Midbrain (tissue), 1 donor: ENCODE measurements around the gene SHF.

Experiments
- DNase-seq: peaks from one replicate; lab custom pipeline; 2025; lab: John Stamatoyannopoulos, UW

SHF gene

DNA sequence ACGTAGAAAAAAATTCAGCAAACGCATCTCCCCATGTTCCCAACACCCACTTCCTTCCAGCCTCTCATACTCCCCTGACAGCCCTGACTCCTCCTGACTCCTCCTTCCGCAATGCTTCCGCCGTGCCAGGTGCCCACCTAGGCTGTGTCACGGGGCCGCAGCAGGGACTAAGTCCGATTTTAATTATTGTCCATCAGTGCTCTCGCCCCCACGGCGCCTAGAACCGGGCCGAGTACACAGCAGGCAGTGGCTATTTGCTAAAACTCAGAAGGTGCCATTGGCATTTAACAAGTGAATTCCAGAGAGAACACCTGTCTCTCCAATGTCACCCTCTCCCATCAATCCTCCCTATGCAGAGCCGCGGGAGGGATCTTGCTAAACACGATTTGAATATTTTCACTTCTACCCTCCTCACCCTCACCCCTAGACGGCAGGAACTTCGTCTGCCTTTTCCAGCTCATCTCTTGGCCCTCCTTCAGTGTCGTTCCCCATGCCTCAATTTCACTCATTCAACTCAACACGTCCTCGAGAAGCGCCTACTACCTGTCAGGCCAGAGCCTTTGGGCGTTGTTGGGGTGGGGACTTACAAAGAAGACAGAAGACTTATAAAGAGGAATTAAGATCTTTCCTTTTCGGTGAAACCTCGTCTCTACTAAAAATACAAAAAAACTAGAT, 11.5 kb upstream of the SHF start:
- DNase-seq = peak; percentile 66

DNA sequence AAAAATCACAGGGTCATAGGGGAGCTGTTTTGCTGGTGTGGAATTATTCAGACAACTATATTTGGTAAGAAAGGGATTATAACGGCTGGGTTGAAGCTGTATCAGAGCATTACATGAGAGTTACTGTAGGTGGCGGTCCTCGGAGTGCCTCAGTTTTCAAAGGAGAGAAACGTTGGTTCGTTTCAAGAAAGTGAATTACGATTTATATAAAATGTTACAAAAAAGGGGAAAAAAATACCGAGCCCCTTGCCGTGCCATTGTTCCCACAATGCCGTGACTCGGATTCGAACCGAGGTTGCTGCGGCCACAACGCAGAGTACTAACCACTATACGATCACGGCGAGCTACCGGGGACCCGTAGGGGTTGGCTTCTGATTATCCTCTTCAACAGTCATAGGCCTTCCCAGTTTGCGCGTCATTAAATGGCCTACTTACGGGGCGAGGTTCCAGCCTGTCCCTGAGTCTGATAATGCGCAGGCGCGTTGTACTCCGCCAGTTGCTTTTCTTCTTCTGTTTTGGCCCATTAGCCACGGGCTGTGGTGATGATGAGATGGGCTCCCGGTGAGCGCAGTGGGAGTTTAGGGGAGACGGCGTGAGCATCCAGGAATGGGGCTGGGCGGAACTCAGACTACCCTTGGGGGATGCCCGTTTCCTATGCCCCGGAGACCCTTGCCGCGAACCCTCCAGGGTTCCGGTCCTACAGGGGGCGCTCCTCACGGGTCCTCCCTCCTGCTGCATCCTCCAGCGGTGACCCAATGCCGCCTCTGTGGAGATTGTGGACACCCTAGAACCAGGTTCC, 10.8 kb upstream of the SHF start:
- DNase-seq = peak; percentile 99

DNA sequence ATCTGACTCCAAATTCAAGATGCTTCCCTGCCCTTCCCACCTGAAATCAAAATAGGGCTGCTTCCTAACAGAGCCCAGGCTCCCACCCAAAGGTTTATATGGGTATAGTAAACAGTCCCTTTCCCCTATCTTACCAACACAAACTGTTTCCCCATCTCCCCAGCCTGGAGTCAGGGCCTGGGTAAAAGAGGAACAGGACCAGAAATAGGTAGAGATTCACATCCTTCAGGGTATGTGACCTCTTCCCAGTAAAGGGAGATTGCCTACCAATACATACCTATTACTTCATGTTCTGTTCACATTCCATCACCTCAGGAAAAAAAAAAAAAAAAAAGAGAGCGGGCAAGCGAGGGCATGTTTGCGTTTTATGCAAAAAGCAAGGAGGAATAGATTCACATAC, 9.7 kb upstream of the SHF start:
- DNase-seq = no peak

DNA sequence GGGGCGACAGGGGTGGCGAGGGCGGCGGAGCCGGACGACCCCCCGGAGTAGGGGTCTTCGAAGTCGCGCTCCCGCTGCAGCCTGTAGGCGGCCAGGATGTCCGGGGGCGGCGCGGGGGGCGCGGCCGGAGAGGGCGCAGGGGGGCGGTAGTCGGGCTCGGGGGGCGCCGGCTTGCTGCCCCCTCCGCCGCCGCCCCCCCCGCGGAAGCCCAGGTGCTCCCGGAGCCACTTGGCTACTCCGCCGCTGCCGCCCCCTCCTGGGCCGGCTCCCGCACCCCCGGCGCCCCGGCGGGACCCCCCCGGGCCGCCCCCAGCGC, 230 bp downstream of the SHF start:
- no peak for DNase-seq

DNA sequence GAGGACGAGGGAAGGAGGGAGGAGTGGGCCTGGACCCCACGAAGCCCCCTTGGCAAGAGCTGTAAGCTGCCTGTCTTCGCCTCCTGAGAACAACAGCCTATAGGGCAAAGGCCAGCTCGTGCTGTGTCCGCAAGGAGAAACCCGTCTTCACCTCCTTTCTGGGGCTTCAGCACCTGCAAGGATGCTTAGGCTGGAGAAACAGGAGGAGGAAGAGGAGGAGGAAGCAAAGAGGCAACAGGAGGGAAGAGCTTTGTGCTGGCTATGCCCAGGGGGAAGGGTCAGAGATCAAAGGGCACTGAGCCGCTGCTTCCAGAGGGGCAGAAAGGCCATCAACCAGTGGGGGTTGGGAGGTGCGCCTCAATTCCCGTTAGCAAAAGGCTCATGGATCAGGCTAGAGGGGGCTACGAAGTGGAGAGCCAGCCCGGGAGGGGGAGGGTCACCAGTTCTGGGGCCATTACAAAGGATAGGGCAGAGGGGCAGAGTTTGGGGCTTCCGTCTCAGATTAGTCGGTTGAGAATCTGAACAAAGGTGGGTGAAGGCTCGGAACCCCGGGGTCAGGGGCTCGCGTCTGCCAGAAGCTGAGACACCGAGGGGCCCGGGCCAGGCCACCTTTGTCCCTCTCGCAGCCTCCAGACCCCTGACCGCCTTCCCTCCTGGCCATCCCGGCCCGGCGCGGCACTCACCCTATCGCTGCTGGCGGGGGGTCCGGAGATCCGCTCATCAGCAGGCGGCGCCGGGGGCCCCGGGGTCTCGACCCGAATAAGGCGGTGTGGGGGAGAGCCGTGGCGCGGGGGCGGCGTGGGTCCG, 792 bp downstream of the SHF start:
- DNase-seq = no peak

DNA sequence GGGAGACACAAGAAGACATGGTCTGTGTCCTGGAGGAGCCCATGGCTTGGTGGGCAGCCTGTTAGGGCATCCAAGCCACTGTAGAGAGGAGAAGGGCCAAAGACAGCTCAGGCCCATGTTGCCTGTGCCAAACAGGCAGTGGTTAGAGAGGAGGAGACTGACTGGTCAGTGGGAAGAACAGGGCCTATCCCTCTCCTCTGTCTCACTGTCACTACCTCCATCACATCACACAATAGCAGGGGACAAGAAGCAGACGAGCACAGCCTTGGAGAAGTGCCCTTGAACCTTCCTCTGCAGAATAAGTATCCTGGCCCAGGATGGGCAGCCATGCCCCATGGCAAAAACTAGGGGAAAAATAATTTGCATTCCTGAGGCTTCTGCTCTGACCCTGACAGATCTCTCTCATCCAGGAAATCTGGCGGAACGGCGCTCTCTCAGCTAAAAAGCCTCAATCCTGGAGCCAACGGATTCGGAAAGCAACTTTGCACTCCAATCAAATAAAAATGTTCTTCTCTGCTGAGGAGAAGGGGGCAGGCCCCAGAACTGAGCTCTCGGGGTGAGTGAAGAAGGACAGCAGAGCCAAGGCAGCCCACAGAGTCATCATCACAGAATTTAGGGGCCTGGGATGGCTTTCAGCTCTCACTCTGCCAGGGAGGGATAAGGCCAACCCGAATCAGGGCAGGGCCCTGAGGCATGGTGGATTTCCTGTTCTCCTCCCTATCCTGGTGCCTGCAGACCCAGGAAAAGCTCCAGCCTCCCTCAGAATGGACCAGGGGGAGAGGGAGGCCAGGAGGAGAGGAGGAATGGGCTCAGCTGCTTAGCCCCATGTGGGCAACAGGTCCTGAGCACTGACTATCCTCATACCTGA, 1.6 kb downstream of the SHF start:
- DNase-seq = no peak

DNA sequence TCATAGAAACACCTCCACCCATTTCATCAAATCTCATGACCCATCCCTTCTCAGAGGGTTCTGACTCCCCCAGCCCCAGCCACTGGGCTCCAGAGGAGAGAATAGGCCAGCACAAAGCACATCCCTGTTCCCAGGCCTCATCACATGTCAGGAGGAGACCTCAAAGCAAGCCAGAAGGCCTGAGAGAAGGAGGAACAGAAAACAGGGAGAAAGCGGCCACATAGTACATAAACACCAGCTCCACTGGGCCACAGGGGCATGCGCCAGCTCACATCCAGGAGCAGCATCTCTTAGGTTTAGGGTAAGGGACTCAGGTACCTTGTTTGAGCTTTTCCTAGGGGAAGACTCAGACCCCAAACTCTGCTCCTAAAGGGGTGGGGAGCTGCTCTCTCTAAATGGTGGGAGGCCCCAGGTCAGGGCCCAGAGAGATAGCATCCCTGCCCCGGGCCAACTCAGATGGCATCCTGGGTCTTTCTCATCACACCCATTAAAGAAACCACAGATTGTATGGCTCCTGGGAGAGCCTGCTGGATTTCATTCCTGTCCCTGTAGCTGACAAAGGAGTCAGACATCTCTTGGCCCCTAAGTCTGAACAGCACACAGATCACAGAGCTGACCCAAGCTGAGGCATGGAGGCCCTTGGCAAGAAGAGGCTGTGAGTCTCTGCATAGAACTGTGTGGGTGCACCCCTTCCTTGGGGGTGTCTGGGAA, 2.5 kb downstream of the SHF start:
- no peak for DNase-seq

DNA sequence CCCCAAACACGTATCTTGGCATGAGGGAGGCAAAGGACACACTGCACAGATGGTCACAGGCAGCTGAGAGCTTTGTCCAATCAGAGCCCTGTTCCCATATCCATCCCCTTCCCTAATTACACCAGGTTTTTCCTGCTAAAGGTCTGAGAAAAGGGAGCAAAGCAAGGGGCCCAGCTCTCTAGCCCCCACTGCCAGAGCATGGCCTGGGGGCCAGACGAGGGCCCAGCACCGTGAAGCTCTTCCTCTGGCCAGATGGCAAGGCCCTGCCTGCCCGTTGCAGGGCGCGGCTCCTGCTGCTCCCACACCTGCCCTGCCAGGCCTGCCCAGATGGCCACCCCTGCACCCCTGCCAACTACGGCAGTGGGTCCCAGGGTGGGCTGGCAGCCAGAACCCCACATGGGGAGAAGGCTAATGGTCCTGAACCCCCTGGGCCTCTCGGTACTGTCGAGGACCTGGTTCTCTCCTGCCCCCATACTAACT, 3.2 kb downstream of the SHF start:
- DNase-seq = no peak

DNA sequence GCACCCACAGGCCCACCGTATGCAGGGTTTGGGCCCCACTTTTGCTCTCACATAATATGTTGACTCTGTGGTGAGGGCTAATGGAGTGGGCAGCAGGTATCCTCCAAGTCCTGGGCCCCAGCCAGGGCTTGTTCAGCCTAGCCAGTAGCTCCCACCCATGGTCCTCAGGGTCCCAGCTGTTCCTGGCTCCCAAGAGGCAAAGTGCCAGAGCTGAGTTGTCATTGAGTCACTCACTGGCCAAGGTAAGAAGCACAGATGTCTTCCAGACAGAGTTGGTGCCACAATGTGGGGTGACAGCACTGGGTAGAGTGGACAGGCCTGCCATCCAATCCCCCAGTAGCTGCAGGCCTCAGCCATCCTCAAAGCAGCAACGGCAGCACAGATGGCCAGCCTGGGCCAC, 4.3 kb downstream of the SHF start:
- no peak for DNase-seq

DNA sequence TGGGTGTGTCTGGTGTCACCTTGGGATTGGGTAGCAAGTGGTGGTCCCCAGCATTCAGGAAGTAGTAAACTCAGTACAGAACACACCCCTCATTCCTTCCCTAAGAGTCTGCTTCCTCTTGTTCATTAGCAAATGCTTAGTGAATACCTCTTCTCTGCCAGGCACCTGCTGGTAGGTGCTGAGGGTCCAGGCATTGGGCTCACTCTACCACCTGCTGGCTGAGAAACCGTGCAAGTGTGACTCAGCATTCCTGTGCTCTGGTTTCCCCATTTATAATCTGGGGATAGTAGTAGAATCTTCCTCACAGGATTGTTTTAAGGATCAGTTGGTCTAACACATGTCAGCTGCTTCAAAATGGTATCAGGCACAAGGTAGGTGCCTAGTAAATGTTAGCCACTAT, 4.8 kb downstream of the SHF start:
- DNase-seq = no peak

DNA sequence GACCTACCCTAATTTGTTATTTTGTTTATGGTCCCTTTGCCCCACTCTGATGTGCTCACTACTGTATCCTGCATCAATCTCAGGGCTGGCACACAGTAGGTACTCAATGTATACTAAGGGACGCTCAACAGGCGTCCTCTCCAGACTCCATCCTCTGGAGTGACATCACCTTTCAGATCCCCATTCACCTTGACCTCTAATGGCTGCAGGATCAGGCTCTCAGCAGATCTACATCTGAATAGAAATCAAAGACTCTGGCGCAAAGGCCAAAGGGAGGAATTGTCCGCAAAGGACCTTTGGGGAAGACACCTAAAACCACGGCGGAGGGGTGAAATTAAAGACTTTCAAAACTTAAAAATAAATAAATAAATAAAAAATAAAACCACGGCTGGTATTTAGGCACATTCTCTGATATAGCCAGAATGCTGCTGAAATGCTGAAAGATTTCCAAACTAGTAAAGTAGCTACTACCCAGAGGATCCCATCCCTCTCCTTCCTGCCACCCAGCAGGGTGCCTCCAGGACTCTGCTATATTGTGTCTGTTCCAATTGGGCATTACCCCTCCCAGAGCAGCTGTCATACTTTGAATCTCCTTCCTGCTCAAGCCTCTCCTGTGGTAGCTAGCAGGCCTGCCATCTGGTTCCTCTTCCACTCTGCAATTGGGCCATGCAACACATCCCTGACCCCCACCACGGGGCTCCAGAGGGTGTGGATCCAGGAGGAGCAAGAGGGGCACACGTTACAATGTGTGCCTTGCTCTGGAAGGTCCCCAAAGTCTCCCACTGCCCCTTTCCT, 6.1 kb downstream of the SHF start:
- no peak for DNase-seq

DNA sequence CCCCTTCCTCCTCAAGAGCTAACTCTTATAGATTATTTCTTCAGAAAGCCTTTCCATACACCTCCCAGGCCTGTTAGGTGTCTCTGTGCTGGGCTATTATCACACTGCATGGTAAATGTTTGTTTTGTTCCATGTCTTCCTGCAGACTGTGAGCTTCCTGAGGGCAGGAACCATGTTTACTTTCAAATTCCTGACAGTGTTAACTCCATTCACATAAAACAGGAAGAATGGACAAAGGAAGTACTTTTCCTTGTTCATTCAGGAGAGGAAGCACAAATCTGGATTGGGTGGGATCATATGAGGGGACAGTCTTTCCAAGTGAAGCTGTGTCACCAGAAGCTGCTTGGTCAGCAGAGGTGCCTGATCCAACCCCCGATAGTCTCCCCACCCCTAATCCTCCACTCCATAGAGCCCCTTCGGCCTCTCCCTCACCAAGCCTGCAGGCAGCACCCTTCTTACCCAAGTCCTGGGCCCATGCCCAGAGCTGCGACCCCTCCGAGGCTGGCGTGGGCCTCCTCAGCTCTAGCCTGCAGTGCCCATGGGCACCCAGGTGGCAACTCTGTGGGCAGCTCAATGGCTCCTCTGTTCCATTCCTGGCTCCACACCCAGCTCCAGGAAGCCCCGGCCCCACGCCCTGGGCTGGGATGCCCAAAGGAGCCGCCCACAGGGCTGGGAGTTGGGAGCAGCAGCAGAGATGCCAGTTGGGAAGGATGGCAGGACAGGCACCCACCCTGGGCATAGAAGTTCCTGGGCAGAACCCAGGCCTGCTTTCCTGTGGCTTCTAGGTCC, 6.9 kb downstream of the SHF start:
- DNase-seq = no peak

DNA sequence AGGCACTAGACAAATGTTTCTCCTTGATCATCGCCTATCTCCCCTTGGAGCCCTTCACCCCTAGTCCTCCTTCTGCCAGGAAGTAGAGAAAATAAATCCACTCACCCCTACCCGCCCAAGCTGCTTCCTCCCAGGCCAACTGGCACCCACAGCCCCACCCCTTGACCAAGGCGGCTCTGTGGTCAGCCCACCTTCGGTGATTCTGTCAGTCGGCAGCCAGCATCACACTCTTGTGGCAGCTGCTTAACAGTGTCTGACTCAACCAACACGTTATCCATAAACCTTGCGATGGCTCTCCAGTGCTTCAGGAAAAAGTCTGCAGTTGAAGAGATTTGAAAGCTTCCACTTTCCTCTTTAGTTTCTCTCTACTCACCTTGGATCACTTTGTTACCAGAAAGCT, 7.6 kb downstream of the SHF start:
- DNase-seq = no peak

DNA sequence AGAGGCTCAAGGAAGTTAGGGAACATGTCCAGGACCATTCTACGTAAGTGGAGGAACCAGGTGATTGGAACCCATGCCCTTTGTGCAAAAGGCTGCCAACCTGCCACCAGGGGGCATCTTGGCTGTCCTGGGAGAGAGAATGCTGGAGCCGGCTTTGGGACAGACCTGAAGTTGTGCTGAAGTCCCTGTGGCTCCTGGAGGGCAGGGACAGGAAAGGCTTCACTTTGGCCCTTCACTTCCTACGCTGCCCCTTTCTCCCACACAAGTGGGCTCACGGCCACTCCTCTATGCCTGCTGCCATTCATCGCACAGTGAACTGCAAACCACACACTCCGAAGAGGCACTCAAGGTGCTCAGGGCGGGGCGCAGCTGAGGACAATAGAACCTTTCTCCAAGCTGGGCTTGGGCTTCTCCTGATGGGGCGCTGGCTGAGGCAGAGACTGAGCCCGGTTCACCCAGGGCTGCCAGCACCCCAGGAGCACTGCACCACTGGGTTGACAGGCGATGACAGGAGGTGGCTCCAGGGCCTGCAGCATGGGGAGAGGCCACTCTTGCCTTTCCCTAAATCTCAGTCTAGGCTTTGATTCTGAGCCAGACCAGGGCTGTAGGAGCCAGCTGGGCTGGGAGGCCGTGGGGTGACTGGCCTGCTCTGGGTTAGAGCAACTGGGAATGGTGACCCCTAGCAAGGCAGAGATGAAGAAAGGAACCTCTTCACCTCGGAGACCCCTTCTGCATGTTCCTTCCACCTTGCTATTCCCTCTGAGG, 8.4 kb downstream of the SHF start:
- no peak for DNase-seq

DNA sequence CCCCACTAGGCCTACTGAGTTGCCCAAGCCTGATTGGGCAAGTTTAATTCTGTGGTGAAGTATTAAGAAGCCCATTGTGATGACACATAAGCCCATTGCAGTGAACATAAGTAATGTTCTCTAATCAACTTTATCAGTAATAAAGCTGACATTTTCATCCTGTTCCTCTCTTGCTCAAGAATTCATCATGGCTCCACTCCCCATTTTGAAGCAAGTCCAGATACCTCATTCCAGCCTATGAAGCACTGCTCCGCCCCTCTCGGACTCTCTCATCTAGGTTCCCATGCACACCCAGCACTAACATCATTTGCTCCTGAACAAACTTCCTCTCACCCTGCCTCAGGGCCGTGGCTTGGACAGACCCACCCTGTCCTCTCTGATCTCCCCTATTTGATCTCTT, 10.5 kb downstream of the SHF start:
- no peak for DNase-seq

DNA sequence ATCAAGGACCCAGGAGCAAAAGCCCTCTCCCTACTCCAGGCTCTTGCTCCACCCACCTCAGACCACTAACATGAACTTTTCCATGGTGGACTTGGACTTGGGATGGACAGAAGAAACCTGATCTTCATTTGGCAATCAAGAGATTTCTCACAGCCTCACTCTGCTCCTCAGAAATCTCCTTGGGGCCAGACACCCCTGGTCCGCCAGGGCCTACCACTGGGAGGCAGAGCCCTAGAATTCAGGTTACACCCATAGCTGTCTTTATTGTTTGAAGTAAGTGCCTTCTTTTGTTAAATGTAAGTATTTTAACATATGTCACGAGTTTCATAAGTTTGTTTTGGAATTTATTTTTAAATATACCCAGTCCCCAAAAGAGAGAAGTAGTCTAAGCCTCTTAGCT, 13.2 kb downstream of the SHF start:
- no peak for DNase-seq

DNA sequence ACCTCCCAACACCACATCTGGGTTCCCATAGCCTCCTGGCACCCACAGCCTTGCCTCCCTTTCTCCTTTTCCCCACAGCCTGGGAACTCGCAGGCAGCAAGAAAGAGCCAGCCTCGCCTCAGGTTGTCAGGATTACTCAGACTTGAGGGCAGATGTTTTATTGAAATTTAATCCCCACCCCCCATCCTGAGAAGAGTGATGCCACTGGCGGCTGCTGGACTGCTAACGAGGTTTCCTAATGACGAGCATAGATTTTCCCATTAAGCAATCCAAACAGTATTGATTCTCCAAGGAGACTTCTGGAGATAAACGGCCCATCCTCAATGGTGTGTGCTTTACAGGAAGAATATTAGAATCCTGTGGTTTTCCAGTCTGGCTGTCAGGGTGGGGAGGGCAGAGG, 13.7 kb downstream of the SHF start:
- DNase-seq = no peak

DNA sequence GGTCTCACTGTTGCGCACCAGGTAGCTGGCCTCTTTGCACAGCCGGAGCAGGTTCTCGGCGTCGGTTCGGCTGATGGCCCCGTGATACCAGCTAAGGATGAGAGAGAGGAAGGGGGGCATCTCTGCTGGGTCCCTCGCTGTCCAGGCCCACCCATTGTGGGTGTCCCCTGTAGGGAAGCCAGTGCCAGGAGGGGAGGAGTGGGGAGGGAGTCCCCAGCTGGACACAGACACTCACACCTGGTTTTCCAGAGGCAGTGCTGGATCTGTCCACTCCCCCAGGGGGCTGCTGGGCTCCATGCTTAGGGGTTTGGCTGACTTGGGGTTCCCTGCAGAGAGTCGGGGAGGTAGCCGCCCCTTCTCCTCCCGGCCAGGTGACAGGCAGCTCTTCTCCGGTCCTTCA, 15.9 kb downstream of the SHF start:
- DNase-seq = no peak
